NT2/D1 (cell line): ENCODE data around the gene PIP5KL1.
A peak's percentile ranks its signal among the peaks of the same experiment; 100 is the strongest.

Experiments used
- DNase-seq: peaks from one replicate; pipeline ENCODE4 v3.0.0-alpha.2; 2011; ENCODE audit warnings: low read depth, low spot score
- H3K27me3 ChIP-seq: 2 replicates; pipeline ENCODE4 v1.6.0; 2011; ENCODE audit warnings: mild to moderate bottlenecking; ENCODE audit not compliant: insufficient read length, insufficient read depth
- H3K36me3 ChIP-seq: 2 replicates; pipeline ENCODE4 v1.6.1; 2011; ENCODE audit warnings: mild to moderate bottlenecking, low read length, mixed read lengths; ENCODE audit not compliant: insufficient read depth, insufficient read length
- H3K4me1 ChIP-seq: 2 replicates; pipeline ENCODE4 v1.5.1; 2011; ENCODE audit not compliant: insufficient read depth, insufficient read length
- H3K4me3 ChIP-seq: 2 replicates; pipeline ENCODE4 v1.5.1; 2011; ENCODE audit warnings: low read depth; ENCODE audit not compliant: insufficient read length
- H3K9ac ChIP-seq: 2 replicates; pipeline ENCODE4 v1.6.0; 2011; ENCODE audit warnings: low read depth; ENCODE audit not compliant: insufficient read length
- H3K9me3 ChIP-seq: 2 replicates; pipeline ENCODE4 v1.5.1; 2011; ENCODE audit warnings: mild to moderate bottlenecking, low read length; ENCODE audit not compliant: insufficient read depth
- SUZ12 ChIP-seq: IDR thresholded peaks from 2 replicates; pipeline ENCODE4 v1.6.1; 2011; ENCODE audit not compliant: insufficient read length, insufficient read depth; ENCODE audit errors: extremely low read depth
- YY1 ChIP-seq: IDR thresholded peaks from 2 replicates; pipeline ENCODE4 v1.6.1; 2011; ENCODE audit not compliant: insufficient read length, insufficient read depth
- ZNF274 ChIP-seq: IDR thresholded peaks from 2 replicates; pipeline ENCODE4 v1.6.1; 2011; ENCODE audit warnings: mild to moderate bottlenecking, low read depth, low read length

Gene PIP5KL1

DNA sequence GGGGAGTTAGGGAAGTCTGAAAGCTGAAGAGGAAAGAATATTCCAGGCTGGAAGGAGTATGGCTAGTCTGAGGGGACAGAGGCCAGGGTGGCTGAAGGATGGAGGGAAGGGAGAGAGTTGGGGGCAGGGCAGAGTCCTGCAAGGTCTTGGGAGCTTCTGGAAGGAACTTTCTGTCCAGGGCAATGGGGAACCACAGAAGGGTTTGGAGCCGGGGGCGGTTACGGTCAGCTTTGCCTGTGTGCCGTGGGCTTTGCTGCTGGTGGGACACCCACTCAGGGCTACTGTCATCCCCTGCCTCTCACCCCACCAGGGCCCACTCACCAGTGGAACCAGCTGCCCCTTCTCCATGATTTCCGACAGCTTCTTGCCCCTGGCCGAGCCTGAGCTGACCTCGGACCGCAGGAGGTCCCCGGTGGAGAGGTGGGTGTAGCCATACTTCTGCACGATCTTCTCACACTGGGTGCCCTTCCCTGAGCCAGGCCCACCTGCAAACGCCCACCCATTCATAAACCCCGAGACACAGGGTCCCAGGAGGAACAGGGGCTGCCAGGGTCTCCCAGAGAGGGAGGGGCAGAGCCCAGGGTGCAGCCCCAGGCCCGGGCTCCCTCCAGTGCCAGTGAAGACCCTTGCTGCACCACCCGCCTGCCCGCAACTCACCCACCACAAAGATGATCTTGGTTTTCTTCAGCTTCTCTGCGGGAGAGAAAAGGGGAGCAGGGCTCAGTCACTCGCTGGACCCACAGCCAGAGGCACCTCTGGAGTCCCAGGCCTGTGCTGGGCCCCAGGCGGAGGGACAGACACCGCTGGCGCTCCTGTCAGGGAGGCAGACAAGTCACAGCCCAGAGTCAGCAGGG lies 58.0 kb downstream of the PIP5KL1 start:
- no peak overlapping the region for H3K4me3 ChIP-seq
- H3K4me1 ChIP-seq: peaks cover 41% of the 10 kb centered on the region
- H3K36me3 ChIP-seq: peaks cover 47% of the 10 kb centered on the region
- no peak for DNase-seq
- no peak for TF ChIP-seq YY1
- H3K9ac ChIP-seq: peak overlapping the region; percentile 39
- no peaks in the 10 kb centered on the region for H3K9me3 ChIP-seq
- no peaks in the 10 kb centered on the region for H3K27me3 ChIP-seq

DNA sequence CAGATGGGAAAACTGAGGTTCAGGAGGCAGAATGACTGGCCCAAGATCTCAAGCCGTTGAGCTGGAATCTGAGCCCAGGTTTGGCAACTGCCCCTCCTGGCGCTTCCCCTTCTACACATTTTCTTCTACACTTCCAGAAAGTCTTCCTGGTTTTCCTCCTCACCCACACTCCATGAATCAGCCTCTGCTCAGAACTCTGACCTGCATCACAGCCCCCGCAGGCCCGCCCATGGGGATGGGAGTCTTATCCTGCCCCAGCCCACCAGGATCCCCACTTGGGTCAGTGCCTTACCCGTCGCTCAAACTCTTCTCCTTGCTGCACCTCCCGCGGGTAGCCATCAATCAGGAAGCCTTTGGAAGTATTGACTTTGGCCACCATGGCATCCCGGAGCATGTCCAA lies 59.0 kb downstream of the PIP5KL1 start:
- TF ChIP-seq YY1 (no peak), SUZ12 (no peak), ZNF274 (no peak)
- no peaks in the 10 kb centered on the region for H3K27me3 ChIP-seq
- no peaks in the 10 kb centered on the region for H3K9me3 ChIP-seq
- DNase-seq: no peak
- H3K4me3 ChIP-seq: no peak overlapping the region
- peaks cover 39% of the 10 kb centered on the region for H3K4me1 ChIP-seq
- H3K9ac ChIP-seq: no peak overlapping the region
- peaks cover 55% of the 10 kb centered on the region for H3K36me3 ChIP-seq

DNA sequence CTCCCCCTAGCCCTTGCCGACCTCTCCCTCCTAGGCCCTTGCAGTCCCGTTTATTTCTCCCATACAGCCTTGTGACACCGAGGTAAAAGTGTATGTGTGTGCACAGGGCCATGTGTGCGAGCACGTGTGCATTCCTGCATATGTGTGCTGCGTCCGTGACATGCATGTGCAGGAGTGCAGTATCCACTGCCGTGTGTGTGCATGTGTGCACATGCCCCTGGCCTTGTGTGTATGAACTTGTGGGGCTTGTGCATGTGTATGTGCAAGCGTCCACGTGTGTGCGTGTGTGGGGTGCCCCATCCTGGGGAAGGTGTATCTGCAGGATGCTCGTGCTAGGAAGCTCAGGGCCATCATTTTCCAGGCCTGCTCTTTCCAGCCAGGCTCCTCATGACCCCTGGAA lies 59.7 kb downstream of the PIP5KL1 start:
- no peak for DNase-seq
- H3K4me3 ChIP-seq: no peak overlapping the region
- H3K27me3 ChIP-seq: no peaks in the 10 kb centered on the region
- peaks cover 57% of the 10 kb centered on the region for H3K36me3 ChIP-seq
- H3K4me1 ChIP-seq: peaks cover 34% of the 10 kb centered on the region
- TF ChIP-seq SUZ12 (no peak), YY1 (no peak), ZNF274 (no peak)
- H3K9ac ChIP-seq: no peak overlapping the region
- H3K9me3 ChIP-seq: no peaks in the 10 kb centered on the region
